ENCODE measurements around the gene PDE4B.

DNA sequence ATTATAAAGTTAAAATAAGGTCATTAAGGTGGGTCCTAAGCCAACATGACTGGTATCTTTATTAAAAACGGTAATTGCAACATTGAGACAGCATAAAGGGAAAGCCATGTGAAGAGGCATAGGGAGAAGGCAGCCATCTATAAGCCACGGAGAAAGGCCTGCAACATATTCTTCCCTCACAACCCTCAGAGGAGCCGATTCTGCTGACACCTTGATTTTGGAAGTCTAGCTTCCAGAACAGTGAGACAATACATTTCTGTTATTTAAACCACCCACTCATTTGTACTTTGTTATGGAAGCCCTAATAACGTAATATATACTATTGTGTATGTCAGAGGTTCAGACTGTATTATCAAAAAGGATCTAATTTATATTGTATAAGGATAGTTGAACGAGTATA, 190.8 kb downstream of the PDE4B start:
- TF ChIP-seq POLR2A (IDR thresholded peaks at IDR 0.05; ENCODE audit: low read length): no peak
- TF ChIP-seq GATA1 (IDR thresholded peaks at IDR 0.05; ENCODE audit: low read depth, low read length): no peak

Measured in erythroblast (primary cell).